Stimulated activated effector memory CD8-positive, alpha-beta T cell treated with anti-CD3 and anti-CD28 coated beads, Interleukin-12 subunit alpha, Interleukin-12 subunit beta, amount 100 ng/mL, for 72 hours (primary cell): Measurements from ENCODE around the gene LMBR1.
"Not testable (repeated sequence)": the region's sequence is repeated elsewhere in the genome, so short reads cannot be mapped to it uniquely, and the experiment has no call there.

Experiments used
- ATAC-seq: fragments of 150-1000 bp; cut with Tn5 transposase; 2 replicates; pipeline ENCODE4 v1.10.0; 2021
- DNase-seq, 2 donors: peaks; one replicate each; pipeline ENCODE4 v3.0.0; 2021 to 2022; ENCODE audit warnings: low spot score in 2 of 2
- H3K27ac Mint-ChIP-seq: one replicate; pipeline ENCODE4 v1.8.0; 2022; ENCODE audit warnings: mild to moderate bottlenecking, mixed read lengths
- H3K36me3 Mint-ChIP-seq: one replicate; pipeline ENCODE4 v1.8.0; 2022; ENCODE audit warnings: mild to moderate bottlenecking, mixed read lengths
- H3K4me1 Mint-ChIP-seq: one replicate; pipeline ENCODE4 v1.8.0; 2022; ENCODE audit warnings: mixed read lengths
- H3K4me3 Mint-ChIP-seq: one replicate; pipeline ENCODE4 v1.8.0; 2022; ENCODE audit warnings: mild to moderate bottlenecking, mixed read lengths
- H3K9me3 Mint-ChIP-seq: one replicate; pipeline ENCODE4 v1.8.0; 2022; ENCODE audit warnings: mixed read lengths

Gene LMBR1

GRCh38 chr7:156666368-156667109 is 226.4 kb downstream of the LMBR1 start:
- Mint-ChIP-seq H3K27ac (no peak overlapping the region), H3K4me3 (no peak overlapping the region), H3K9me3 (no peaks in the 10 kb centered on the region), H3K36me3 (no peaks in the 10 kb centered on the region), H3K4me1 (no peaks in the 10 kb centered on the region)
- no peak for DNase-seq
- ATAC-seq: no peak

DNA sequence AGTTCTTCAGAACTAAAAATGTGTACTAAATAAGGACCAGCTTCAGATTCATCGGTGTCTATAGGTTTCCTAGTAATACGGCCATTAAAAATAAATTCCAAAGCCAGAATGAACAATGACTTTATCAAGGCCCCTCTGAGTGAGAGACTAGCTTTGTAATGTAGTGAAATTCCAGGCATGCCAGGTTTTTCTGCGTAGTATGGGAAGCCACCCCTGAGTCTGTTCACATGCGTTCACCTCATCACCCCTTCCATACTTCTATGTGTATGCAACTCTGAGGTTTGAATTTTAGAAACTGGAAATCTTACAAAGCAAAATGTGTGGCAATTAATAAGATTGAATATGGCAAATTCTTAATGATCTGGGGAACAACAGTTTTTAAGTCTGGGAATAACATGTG is 227.9 kb downstream of the LMBR1 start:
- H3K4me1 Mint-ChIP-seq: peaks cover 1% of the 10 kb centered on the region
- ATAC-seq (no peak), DNase-seq (no peak)
- no peaks in the 10 kb centered on the region for H3K9me3 Mint-ChIP-seq
- H3K4me3 Mint-ChIP-seq: no peak overlapping the region
- H3K36me3 Mint-ChIP-seq: peaks cover 2% of the 10 kb centered on the region
- H3K27ac Mint-ChIP-seq: no peak overlapping the region

DNA sequence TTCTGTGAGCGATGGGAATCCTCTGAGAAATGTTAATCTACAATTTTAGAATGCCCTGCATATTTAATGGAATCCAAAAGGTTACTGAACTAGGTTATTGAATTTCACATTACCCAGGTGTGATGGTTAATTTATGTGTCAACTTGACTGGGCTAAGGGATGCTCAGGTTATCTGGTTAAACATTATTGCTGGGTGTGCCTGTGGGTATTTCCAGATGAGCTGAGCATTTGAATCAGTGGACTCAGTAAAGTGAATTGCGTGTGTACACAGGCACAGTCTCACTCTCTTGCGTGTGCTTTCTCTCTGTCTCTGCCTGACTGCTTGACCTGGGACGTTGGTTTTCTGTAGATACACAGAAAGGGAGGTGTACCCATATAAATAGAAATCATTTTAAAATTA is 230.7 kb downstream of the LMBR1 start:
- no peaks in the 10 kb centered on the region for H3K9me3 Mint-ChIP-seq
- peaks cover 5% of the 10 kb centered on the region for H3K36me3 Mint-ChIP-seq
- ATAC-seq (no peak), DNase-seq (no peak)
- H3K4me1 Mint-ChIP-seq: peaks cover 5% of the 10 kb centered on the region
- H3K4me3 Mint-ChIP-seq: no peak overlapping the region
- H3K27ac Mint-ChIP-seq: no peak overlapping the region

DNA sequence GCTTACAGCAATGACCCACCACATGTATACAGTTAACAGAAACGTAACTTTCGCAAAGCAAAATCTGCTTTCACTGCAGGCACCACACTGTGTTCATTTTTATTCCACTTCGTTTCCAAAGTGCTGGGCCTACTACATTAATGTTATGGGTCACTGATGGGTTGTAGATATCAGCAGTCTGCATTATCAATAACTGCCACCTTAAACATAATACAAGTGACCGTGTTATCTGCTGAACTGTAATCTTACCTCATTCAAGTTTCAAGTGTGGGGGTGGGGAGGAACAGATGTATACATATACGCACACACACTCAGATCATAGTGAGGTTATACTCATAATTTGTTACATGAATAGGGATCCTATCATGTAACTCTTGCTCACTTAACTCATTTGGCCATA is 231.3 kb downstream of the LMBR1 start:
- H3K9me3 Mint-ChIP-seq: no peaks in the 10 kb centered on the region
- no peak overlapping the region for H3K27ac Mint-ChIP-seq
- ATAC-seq (no peak), DNase-seq (no peak)
- peaks cover 5% of the 10 kb centered on the region for H3K4me1 Mint-ChIP-seq
- peaks cover 5% of the 10 kb centered on the region for H3K36me3 Mint-ChIP-seq
- H3K4me3 Mint-ChIP-seq: no peak overlapping the region

- Mint-ChIP-seq H3K27ac (no peak overlapping the region), H3K4me1 (peaks cover 5% of the 10 kb centered on the region), H3K9me3 (no peaks in the 10 kb centered on the region), H3K36me3 (peaks cover 5% of the 10 kb centered on the region), H3K4me3 (no peak overlapping the region)
- ATAC-seq (no peak), DNase-seq (no peak)
Observed at GRCh38 chr7:156659961-156660360, 233.0 kb downstream of the LMBR1 start.

- Mint-ChIP-seq H3K4me3 (no peak overlapping the region), H3K27ac (no peak overlapping the region), H3K4me1 (peaks cover 5% of the 10 kb centered on the region), H3K9me3 (no peaks in the 10 kb centered on the region), H3K36me3 (peaks cover 5% of the 10 kb centered on the region)
- ATAC-seq (no peak), DNase-seq (no peak)
Observed at GRCh38 chr7:156659203-156659602, 233.8 kb downstream of the LMBR1 start.

DNA sequence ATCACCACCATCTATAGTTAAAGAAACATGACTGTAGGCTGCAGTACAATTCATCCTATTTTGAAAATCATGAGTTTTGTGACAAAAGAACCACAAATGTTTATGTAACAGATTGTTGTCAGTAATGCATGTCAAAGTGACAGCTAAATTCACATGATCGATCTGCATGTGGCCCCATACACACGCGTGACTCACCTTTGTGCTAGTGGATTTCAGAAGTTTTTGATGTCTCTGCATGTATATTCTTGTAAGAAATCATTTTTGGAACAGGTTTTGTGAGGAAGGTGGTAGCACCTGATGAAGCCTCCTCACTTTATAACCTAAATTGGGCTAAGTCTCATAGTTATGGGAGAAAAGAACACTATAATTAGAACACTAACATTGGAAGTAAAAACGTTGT is 235.3 kb downstream of the LMBR1 start:
- H3K4me1 Mint-ChIP-seq: peaks cover 5% of the 10 kb centered on the region
- no peak for DNase-seq
- H3K9me3 Mint-ChIP-seq: no peaks in the 10 kb centered on the region
- H3K36me3 Mint-ChIP-seq: peaks cover 5% of the 10 kb centered on the region
- H3K27ac Mint-ChIP-seq: no peak overlapping the region
- no peak overlapping the region for H3K4me3 Mint-ChIP-seq
- ATAC-seq: no peak

GRCh38 chr7:156656598-156656997 is 236.4 kb downstream of the LMBR1 start:
- Mint-ChIP-seq H3K36me3 (peaks cover 5% of the 10 kb centered on the region), H3K9me3 (no peaks in the 10 kb centered on the region), H3K4me3 (no peak overlapping the region), H3K4me1 (peaks cover 5% of the 10 kb centered on the region), H3K27ac (no peak overlapping the region)
- ATAC-seq (no peak), DNase-seq (no peak)

DNA sequence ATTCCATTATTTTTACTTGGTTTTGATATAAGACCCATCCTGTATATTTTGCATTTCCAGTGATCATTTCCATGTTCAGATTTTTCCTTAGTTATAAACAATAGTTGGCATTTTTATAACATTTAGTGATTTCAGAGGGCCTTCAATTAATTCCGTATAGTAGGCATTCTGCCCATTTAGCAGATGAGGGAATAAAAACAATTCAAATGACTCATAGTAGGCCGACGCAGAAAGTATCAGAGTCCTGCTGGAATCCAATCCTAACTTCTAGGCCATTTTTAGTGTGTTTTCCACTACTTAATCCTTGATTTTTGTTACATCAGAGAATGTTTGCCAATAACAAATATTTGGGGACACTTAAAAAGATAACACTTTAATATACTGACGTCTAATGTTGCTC is 237.0 kb downstream of the LMBR1 start:
- no peak overlapping the region for H3K4me3 Mint-ChIP-seq
- peaks cover 5% of the 10 kb centered on the region for H3K36me3 Mint-ChIP-seq
- H3K27ac Mint-ChIP-seq: no peak overlapping the region
- DNase-seq: no peak
- H3K4me1 Mint-ChIP-seq: peaks cover 5% of the 10 kb centered on the region
- ATAC-seq: no peak
- no peaks in the 10 kb centered on the region for H3K9me3 Mint-ChIP-seq

GRCh38 chr7:156655251-156655650 is 237.7 kb downstream of the LMBR1 start:
- DNase-seq (no peak), ATAC-seq (no peak)
- Mint-ChIP-seq H3K4me1 (peaks cover 5% of the 10 kb centered on the region), H3K4me3 (no peak overlapping the region), H3K9me3 (no peaks in the 10 kb centered on the region), H3K27ac (no peak overlapping the region), H3K36me3 (peaks cover 4% of the 10 kb centered on the region)

DNA sequence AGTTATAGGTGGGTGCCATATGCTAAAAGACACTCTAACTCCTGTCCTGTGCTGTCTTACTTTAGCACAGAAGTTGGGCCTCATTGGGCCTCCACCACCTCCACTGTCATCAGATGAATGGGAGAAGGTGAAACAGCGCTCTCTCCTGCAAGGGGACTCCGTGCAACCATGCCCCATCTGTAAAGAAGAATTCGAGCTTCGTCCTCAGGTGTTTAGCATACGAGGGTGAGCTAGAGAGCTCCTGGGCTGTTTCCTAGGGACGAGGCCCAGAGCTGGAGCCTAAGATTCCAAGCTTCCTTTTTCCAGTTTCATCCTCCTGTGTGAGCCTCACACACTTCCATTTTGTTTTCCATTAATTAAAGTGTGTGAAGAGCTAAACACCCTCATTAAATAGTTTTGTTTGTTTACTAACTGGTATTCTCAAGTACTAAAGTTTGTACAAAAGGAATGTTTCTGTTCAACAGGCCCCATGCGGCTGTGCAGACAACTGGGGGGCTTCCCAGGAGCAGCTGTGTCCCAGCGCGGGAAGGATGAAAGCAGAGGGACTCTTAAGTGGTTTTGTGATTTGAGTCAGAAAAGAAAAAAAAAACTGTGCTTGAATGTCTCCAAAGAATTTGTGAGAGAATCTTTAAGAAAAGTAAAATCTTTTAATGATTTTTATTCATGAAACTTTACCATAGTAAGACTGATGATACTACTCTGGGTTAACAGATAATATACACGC is 238.3 kb downstream of the LMBR1 start:
- no peak overlapping the region for H3K4me3 Mint-ChIP-seq
- DNase-seq: no peak
- H3K9me3 Mint-ChIP-seq: no peaks in the 10 kb centered on the region
- no peak for ATAC-seq
- no peaks in the 10 kb centered on the region for H3K4me1 Mint-ChIP-seq
- no peak overlapping the region for H3K27ac Mint-ChIP-seq
- H3K36me3 Mint-ChIP-seq: no peaks in the 10 kb centered on the region

GRCh38 chr7:156652886-156653568 is 240.0 kb downstream of the LMBR1 start:
- no peaks in the 10 kb centered on the region for H3K36me3 Mint-ChIP-seq
- ATAC-seq (no peak), DNase-seq (no peak)
- no peaks in the 10 kb centered on the region for H3K9me3 Mint-ChIP-seq
- no peak overlapping the region for H3K4me3 Mint-ChIP-seq
- no peak overlapping the region for H3K27ac Mint-ChIP-seq
- H3K4me1 Mint-ChIP-seq: no peaks in the 10 kb centered on the region

GRCh38 chr7:156651474-156651873 is 241.5 kb downstream of the LMBR1 start:
- no peak for DNase-seq
- Mint-ChIP-seq H3K27ac (no peak overlapping the region), H3K9me3 (no peaks in the 10 kb centered on the region), H3K4me1 (no peaks in the 10 kb centered on the region), H3K4me3 (no peak overlapping the region), H3K36me3 (no peaks in the 10 kb centered on the region)
- no peak for ATAC-seq

- ATAC-seq (peak; percentile 55), DNase-seq (no peak)
- no peaks in the 10 kb centered on the region for H3K36me3 Mint-ChIP-seq
Observed at GRCh38 chr7:156650042-156650441, 242.9 kb downstream of the LMBR1 start.

DNA sequence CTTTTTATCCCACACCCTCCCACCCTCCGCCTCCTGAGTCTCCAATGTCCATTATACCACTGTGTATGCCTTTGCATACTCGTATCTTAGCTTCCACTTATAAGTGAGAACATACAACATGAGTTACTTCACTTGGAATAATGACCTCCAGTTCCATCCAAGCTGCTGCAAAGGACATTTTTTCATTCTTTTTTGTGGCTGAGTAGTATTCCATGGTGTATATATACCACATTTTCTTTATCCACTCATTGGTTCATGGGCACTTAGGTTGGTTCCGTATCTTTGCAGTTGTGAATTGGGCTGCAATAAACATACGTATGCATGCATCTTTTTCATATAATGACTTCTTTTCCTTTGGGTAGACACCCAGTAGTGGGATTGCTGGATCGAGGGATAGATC is 245.7 kb downstream of the LMBR1 start:
- not testable (repeated sequence) for H3K9me3 Mint-ChIP-seq, DNase-seq, H3K27ac Mint-ChIP-seq, H3K36me3 Mint-ChIP-seq, H3K4me1 Mint-ChIP-seq, H3K4me3 Mint-ChIP-seq, ATAC-seq

More at GRCh38 chr7:156650042-156650441, 242.9 kb downstream of the LMBR1 start:
- Mint-ChIP-seq H3K27ac (no peak overlapping the region), H3K4me3 (no peak overlapping the region), H3K9me3 (no peaks in the 10 kb centered on the region), H3K4me1 (no peaks in the 10 kb centered on the region)
